ENCODE measurements around the gene C9orf72.

Gene C9orf72

GRCh38 chr9:27497883-27498417, 75.3 kb downstream of the C9orf72 start:
- Mint-ChIP-seq H3K4me3 (no peak overlapping the region), H3K9me3 (no peaks in the 10 kb centered on the region), H3K4me1 (peaks cover 22% of the 10 kb centered on the region), H3K27me3 (peaks cover 2% of the 10 kb centered on the region), H3K27ac (no peak overlapping the region), H3K36me3 (ENCODE audit: low read depth) (no peaks in the 10 kb centered on the region)
- ATAC-seq: no peak
- DNase-seq: no peak

Measured in activated naive CD8-positive, alpha-beta T cell treated with anti-CD3 and anti-CD28 coated beads, Interleukin-2, amount 50 U/mL, for 24 hours (primary cell).